Measurements from ENCODE around the gene ZNF512.
"Not testable (repeated sequence)": the region's sequence is repeated elsewhere in the genome, so short reads cannot be mapped to it uniquely, and the experiment has no call there.

ZNF512 gene

GRCh38 chr2:27583390-27583915, 611 bp downstream of the ZNF512 start:
- DNase-seq = no peak

GRCh38 chr2:27584597-27584996, 1.8 kb downstream of the ZNF512 start:
- no peak for DNase-seq

- no peak for DNase-seq
Observed at GRCh38 chr2:27587025-27587424, 4.2 kb downstream of the ZNF512 start.

GRCh38 chr2:27588308-27588707, 5.5 kb downstream of the ZNF512 start:
- no peak for DNase-seq

- DNase-seq = no peak
Observed at GRCh38 chr2:27591745-27592144, 8.9 kb downstream of the ZNF512 start.

GRCh38 chr2:27593240-27593639, 10.4 kb downstream of the ZNF512 start:
- DNase-seq = no peak

- not testable (repeated sequence) for DNase-seq
Observed at GRCh38 chr2:27594020-27594703, 11.3 kb downstream of the ZNF512 start.

- DNase-seq = not testable (repeated sequence)
Observed at GRCh38 chr2:27595412-27595811, 12.6 kb downstream of the ZNF512 start.

- no peak for DNase-seq
Observed at GRCh38 chr2:27596627-27597026, 13.8 kb downstream of the ZNF512 start.

- DNase-seq = no peak
Observed at GRCh38 chr2:27606611-27607010, 23.8 kb downstream of the ZNF512 start.

GRCh38 chr2:27613985-27614384, 31.1 kb downstream of the ZNF512 start:
- DNase-seq = no peak

- DNase-seq = no peak
Observed at GRCh38 chr2:27615316-27615715, 32.5 kb downstream of the ZNF512 start.

GRCh38 chr2:27621524-27621923, 38.7 kb downstream of the ZNF512 start:
- no peak for DNase-seq

GRCh38 chr2:27622921-27623384, 40.1 kb downstream of the ZNF512 start:
- no peak for DNase-seq

- no peak for DNase-seq
Observed at GRCh38 chr2:27624943-27625342, 42.1 kb downstream of the ZNF512 start.

GRCh38 chr2:27626323-27626722, 43.5 kb downstream of the ZNF512 start:
- DNase-seq = not testable (repeated sequence)

GRCh38 chr2:27626921-27627320, 44.1 kb downstream of the ZNF512 start:
- not testable (repeated sequence) for DNase-seq

GRCh38 chr2:27627963-27628766, 45.3 kb downstream of the ZNF512 start:
- no peak for DNase-seq

- peak; percentile 68 for DNase-seq
Observed at GRCh38 chr2:27628767-27629709, 46.2 kb downstream of the ZNF512 start, which contains the start of the genes CCDC121 and GPN1. Gene CCDC121, minus strand, starts transcription at chr2:27629012. Its CDS starts 1,213 bp downstream, at chr2:27627799. Gene GPN1, plus strand, starts transcription at chr2:27629050. Its CDS starts 9 bp downstream, at chr2:27629059.

- DNase-seq = not testable (repeated sequence)
Observed at GRCh38 chr2:27630257-27630656, 47.4 kb downstream of the ZNF512 start.

- DNase-seq = no peak
Observed at GRCh38 chr2:27634291-27634690, 51.4 kb downstream of the ZNF512 start.

- DNase-seq = no peak
Observed at GRCh38 chr2:27636766-27637165, 53.9 kb downstream of the ZNF512 start.
